K562 treated with DMSO at 1 percent for 12 hours (cell line): ENCODE data around the gene CAPN3. TPM values are rescaled to one million over a fixed set of nuclear protein-coding genes. Genes with fewer than 3 reads are reported as not detected.

Source experiments
- total RNA-seq: library from RNA; unstranded; fragments of 300-600 nt; gene quantifications from 2 replicates; pipeline ENCODE4 v1.2.3, GENCODE V29; 2022; ENCODE audit not compliant: insufficient read depth

Gene CAPN3
- total RNA-seq, result 0.73 and 1.0 TPM in 2 replicates

GRCh38 chr15:42359249-42359648 lies at the start of gene CAPN3:
TSS of gene CAPN3 (plus strand) at chr15:42359501. CDS start at chr15:42359806, 305 bp downstream.

Other genes starting within 250 kb of the CAPN3 start
- gene PLA2G4F, start 202.9 kb upstream of the CAPN3 start, total RNA-seq, result not detected in 2 replicates
- gene VPS39, start 151.2 kb upstream of the CAPN3 start, total RNA-seq, result 20.2 and 43.3 TPM in 2 replicates
- gene GANC, start 86.3 kb upstream of the CAPN3 start, total RNA-seq, result 8.6 and 11.1 TPM in 2 replicates
- gene TMEM87A, start 86.1 kb upstream of the CAPN3 start, total RNA-seq, result 17.2 and 21.6 TPM in 2 replicates
- 6.4 and 35.7 TPM in 2 replicates for gene ZNF106, start 131.6 kb downstream of the CAPN3 start, total RNA-seq
- 41.8 and 97.8 TPM in 2 replicates for gene SNAP23, start 136.1 kb downstream of the CAPN3 start, total RNA-seq
- gene LRRC57, start 189.3 kb downstream of the CAPN3 start, total RNA-seq, result 12.1 and 20.9 TPM in 2 replicates
- 16.2 and 40.7 TPM in 2 replicates for gene HAUS2, start 189.3 kb downstream of the CAPN3 start, total RNA-seq
- gene STARD9, start 216.1 kb downstream of the CAPN3 start, total RNA-seq, result 1.8 and 11.1 TPM in 2 replicates